Endodermal cell (in vitro differentiated cells): ENCODE measurements around the gene RPAP3. TPM values are rescaled to one million over a fixed set of nuclear protein-coding genes. Genes with fewer than 3 reads are reported as not detected.

ENCODE experiments used
- DNase-seq: peaks from one replicate; pipeline ENCODE4 v3.0.0-alpha.2; 2017
- H3K27ac ChIP-seq: 2 replicates; pipeline ENCODE4 v1.5.1; 2013; ENCODE audit warnings: mild to moderate bottlenecking, low read depth, low read length, moderate library complexity
- H3K27me3 ChIP-seq: 2 replicates; pipeline ENCODE4 v1.6.1; 2013; ENCODE audit warnings: mild to moderate bottlenecking, low read length, moderate library complexity; ENCODE audit not compliant: insufficient read depth, control insufficient read depth, poor library complexity, severe bottlenecking
- H3K36me3 ChIP-seq: 2 replicates; pipeline ENCODE4 v1.7.0; 2013; ENCODE audit warnings: mild to moderate bottlenecking, low read length, moderate library complexity; ENCODE audit not compliant: control insufficient read depth, insufficient read depth
- H3K4me1 ChIP-seq: one replicate; pipeline ENCODE4 v1.7.0; 2013; ENCODE audit warnings: low read length; ENCODE audit not compliant: control insufficient read depth, insufficient read depth
- H3K4me3 ChIP-seq: 2 replicates; pipeline ENCODE4 v1.5.1; 2013; ENCODE audit warnings: mild to moderate bottlenecking, low read length, moderate library complexity
- H3K9ac ChIP-seq: 2 replicates; pipeline ENCODE4 v1.6.1; 2013; ENCODE audit warnings: mild to moderate bottlenecking, low read length, moderate library complexity; ENCODE audit not compliant: poor library complexity, severe bottlenecking; ENCODE audit errors: extremely low read depth
- H3K9me3 ChIP-seq: 2 replicates; pipeline ENCODE4 v1.6.1; 2013; ENCODE audit warnings: mild to moderate bottlenecking, low read length, moderate library complexity; ENCODE audit not compliant: control insufficient read depth
- H3K27ac Mint-ChIP-seq: 2 replicates; pipeline ENCODE4 v1.8.0; 2020; ENCODE audit warnings: mixed read lengths
- H3K27me3 Mint-ChIP-seq: 2 replicates; pipeline ENCODE4 v1.8.0; 2021; ENCODE audit warnings: mild to moderate bottlenecking, mixed read lengths; ENCODE audit not compliant: insufficient read depth
- H3K36me3 Mint-ChIP-seq: 2 replicates; pipeline ENCODE4 v1.8.0; 2020; ENCODE audit warnings: low read depth, mixed read lengths
- H3K4me1 Mint-ChIP-seq: 2 replicates; pipeline ENCODE4 v1.8.0; 2020; ENCODE audit warnings: mixed read lengths
- H3K4me3 Mint-ChIP-seq: 2 replicates; pipeline ENCODE4 v1.8.0; 2020; ENCODE audit warnings: mild to moderate bottlenecking, moderate library complexity, mixed read lengths
- H3K9me3 Mint-ChIP-seq: 2 replicates; pipeline ENCODE4 v1.8.0; 2020; ENCODE audit warnings: mild to moderate bottlenecking, mixed read lengths
- WGBS, 2 experiments: methylation state at CpG; one replicate each; pipeline versions ENCODE4 v1.1.5 to v1.1.7; 2013; ENCODE audit warnings: missing lambda C conversion rate in 2 of 2, mixed read lengths in 1 of 2; ENCODE audit not compliant: insufficient coverage in 1 of 2, insufficient read length in 1 of 2; 5-methylcytosine and 5-hydroxymethylcytosine counted together
- total RNA-seq, 2 donors: library from RNA; stranded (reverse); fragmentation: NEBNext Ultra II Directional in 1 of 2; extraction: Animal tissue kit (Norgen Biotek cat#: 25700) in 1 of 2; gene quantifications; 2 replicates in 1 of 2; 3 replicates in 1 of 2; pipeline ENCODE4 v1.2.1, GENCODE V29; 2021
- TF ChIP-seq, protein P1 (sequence below): fragments of 200-600 bp; sonication (generic); conservative IDR thresholded peaks from 2 replicates; pipeline ENCODE4 v1.5.0; 2021; ENCODE audit warnings: antibody characterized with exemption, mild to moderate bottlenecking

The RPAP3 gene
- total RNA-seq, 2 donors from 2014 or later, result 52.0 to 56.9 TPM

GRCh38 chr12:47714826-47715386, 9.1 kb upstream of the RPAP3 start:
- no peak overlapping the region for H3K4me3 ChIP-seq
- H3K27ac ChIP-seq, result no peak overlapping the region
- H3K36me3 ChIP-seq, result no peaks in the 10 kb centered on the region
- TF ChIP-seq, protein P1, sequence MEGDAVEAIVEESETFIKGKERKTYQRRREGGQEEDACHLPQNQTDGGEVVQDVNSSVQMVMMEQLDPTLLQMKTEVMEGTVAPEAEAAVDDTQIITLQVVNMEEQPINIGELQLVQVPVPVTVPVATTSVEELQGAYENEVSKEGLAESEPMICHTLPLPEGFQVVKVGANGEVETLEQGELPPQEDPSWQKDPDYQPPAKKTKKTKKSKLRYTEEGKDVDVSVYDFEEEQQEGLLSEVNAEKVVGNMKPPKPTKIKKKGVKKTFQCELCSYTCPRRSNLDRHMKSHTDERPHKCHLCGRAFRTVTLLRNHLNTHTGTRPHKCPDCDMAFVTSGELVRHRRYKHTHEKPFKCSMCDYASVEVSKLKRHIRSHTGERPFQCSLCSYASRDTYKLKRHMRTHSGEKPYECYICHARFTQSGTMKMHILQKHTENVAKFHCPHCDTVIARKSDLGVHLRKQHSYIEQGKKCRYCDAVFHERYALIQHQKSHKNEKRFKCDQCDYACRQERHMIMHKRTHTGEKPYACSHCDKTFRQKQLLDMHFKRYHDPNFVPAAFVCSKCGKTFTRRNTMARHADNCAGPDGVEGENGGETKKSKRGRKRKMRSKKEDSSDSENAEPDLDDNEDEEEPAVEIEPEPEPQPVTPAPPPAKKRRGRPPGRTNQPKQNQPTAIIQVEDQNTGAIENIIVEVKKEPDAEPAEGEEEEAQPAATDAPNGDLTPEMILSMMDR, result no peak
- Mint-ChIP-seq H3K27ac (no peak overlapping the region), H3K4me3 (no peak overlapping the region), H3K4me1 (peaks cover 21% of the 10 kb centered on the region), H3K36me3 (no peaks in the 10 kb centered on the region), H3K9me3 (no peaks in the 10 kb centered on the region), H3K27me3 (peaks cover 18% of the 10 kb centered on the region)
- peaks cover 11% of the 10 kb centered on the region for H3K4me1 ChIP-seq
- DNase-seq, result no peak
- no peaks in the 10 kb centered on the region for H3K27me3 ChIP-seq
- 54 to 57% methylated on average over 5 of the region's 5 CpGs for WGBS, 2 experiments
- no peak overlapping the region for H3K9ac ChIP-seq
- H3K9me3 ChIP-seq, result no peaks in the 10 kb centered on the region

DNA sequence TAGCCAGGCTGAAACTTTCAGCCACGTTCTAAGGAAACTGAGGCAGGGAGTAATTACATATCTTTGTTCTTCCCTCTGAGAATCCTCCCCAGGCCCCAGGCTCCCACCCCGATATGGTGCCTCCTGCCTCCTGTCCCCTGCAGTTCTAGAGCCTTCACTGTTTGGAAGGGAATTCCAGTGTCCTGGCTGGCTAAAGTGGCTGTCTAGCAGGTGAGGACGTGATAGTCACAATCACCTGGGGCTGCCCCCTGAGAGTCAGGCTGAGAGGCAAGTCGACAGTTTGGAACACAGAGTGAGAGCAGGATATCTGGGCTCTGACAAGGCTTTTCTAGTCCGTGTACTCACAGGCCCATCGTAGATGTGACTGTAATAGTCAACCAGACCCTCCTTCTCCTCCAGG, 6.3 kb upstream of the RPAP3 start:
- H3K4me1 Mint-ChIP-seq, result peaks cover 12% of the 10 kb centered on the region
- peak; percentile 72 for DNase-seq
- Histone ChIP-seq H3K27ac (no peak overlapping the region), H3K9ac (no peak overlapping the region), H3K27me3 (no peaks in the 10 kb centered on the region), H3K4me3 (no peak overlapping the region), H3K9me3 (no peaks in the 10 kb centered on the region), H3K36me3 (no peaks in the 10 kb centered on the region), H3K4me1 (peaks cover 5% of the 10 kb centered on the region)
- TF ChIP-seq, protein P1, result no peak
- 83 to 85% methylated on average over 4 to 6 of the region's 6 CpGs for WGBS, 2 experiments
- H3K36me3 Mint-ChIP-seq, result no peaks in the 10 kb centered on the region
- H3K27me3 Mint-ChIP-seq, result peaks cover 17% of the 10 kb centered on the region
- peak overlapping the region; percentile 60 for H3K27ac Mint-ChIP-seq
- no peaks in the 10 kb centered on the region for H3K9me3 Mint-ChIP-seq
- H3K4me3 Mint-ChIP-seq, result no peak overlapping the region

GRCh38 chr12:47711448-47711847, 5.6 kb upstream of the RPAP3 start:
- WGBS, 2 experiments, result 93 to 96% methylated on average over 4 to 5 of the region's 5 CpGs

More at GRCh38 chr12:47711448-47711847, 5.6 kb upstream of the RPAP3 start:
- Histone ChIP-seq H3K27ac (no peak overlapping the region), H3K36me3 (no peaks in the 10 kb centered on the region), H3K9ac (no peak overlapping the region), H3K27me3 (no peaks in the 10 kb centered on the region), H3K4me1 (peaks cover 5% of the 10 kb centered on the region), H3K9me3 (no peaks in the 10 kb centered on the region), H3K4me3 (no peak overlapping the region)
- Mint-ChIP-seq H3K4me3 (no peak overlapping the region), H3K36me3 (no peaks in the 10 kb centered on the region), H3K27me3 (peaks cover 10% of the 10 kb centered on the region), H3K27ac (no peak overlapping the region), H3K4me1 (peaks cover 14% of the 10 kb centered on the region), H3K9me3 (no peaks in the 10 kb centered on the region)
- TF ChIP-seq, protein P1, result no peak
- peak; percentile 44 for DNase-seq
